NCI-H748 treated with DMSO at 0.1 percent for 48 hours (cell line): ENCODE measurements around the gene ZNF511.

Source experiments
- DNase-seq: peaks from one replicate; lab custom pipeline; 2025; lab: John Stamatoyannopoulos, UW

The ZNF511 gene

DNA sequence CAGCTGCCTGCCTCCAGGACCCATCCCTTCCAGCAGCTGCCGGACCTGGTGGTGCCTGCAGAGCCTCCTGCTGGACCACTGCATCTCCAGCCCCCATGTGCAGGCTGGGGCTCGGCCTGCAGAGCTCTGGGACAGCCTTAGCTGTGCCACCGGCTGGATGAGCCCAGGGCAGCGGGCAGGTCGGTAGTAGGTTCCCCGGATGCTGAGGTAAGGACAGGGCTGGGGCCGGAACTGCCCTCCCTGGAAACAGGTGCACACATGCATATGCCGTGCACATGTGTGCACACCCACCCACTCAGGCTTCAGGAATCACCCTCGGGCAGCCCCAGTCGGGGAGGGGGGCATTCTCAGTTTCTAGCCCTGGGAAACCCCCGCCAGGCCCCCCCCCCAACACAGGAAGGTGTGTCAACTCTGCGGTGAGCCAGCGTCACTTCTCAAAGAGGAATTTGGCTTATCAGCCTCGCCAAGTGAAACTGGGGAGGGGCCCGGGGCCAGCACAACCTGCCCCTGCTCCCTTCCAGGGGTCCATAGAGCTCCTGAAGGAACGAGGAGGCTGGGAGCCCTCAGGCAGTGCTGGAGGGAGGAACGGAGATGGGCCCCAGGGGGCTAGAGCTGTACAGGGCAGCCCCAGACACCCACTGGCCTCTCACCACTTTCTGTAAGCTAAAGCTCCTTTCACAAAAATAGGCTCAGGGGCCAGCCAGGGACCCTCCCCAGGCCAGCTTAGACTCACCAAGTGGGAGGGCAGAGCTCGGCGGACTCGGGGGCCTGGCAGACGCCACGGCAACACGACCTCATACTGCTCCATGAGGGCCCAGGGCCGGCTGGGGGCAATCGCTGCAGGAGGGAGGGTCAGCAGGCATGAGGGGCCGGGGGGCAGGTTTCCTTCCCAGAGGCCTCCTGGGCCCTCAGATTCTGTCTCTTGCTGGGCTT lies 33.7 kb upstream of the ZNF511 start:
- DNase-seq, result no peak

DNA sequence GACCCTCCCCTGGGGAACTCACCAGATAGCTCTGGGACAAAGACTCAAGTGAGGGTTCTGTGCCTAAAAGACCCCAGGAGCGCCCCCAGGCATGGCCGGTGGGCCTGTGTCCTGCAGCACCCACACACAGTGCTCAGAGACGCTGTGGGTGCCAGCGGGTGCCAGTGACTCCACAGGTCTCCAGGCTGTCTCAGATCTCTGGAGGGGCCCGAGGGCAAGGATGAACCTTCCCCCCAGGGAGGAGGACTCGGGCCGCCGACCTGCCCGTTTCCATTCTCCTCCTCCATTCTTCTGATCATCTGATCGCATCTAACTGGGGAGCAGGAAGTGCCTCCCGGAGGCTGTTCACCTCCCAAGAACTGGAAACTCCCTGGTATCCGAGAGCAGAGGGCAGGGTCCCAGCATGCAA lies 33.0 kb upstream of the ZNF511 start:
- DNase-seq, result no peak

DNA sequence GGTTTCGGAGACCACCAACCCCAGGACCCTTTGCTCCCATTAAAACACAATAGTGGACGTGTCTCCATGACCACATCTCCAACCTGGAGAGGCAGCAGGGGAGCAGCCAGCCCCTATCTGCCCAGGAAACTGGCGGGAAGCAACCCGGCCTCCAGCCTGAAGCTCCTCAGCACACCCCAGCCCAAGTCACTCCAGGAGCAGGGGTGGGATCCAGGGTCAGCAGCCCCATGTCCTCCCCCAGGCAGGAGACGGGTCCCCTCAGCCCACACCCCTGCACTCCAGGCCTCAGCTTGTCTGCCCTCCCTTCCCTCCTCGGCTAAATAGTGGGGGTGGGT lies 32.6 kb upstream of the ZNF511 start:
- DNase-seq, result no peak

DNA sequence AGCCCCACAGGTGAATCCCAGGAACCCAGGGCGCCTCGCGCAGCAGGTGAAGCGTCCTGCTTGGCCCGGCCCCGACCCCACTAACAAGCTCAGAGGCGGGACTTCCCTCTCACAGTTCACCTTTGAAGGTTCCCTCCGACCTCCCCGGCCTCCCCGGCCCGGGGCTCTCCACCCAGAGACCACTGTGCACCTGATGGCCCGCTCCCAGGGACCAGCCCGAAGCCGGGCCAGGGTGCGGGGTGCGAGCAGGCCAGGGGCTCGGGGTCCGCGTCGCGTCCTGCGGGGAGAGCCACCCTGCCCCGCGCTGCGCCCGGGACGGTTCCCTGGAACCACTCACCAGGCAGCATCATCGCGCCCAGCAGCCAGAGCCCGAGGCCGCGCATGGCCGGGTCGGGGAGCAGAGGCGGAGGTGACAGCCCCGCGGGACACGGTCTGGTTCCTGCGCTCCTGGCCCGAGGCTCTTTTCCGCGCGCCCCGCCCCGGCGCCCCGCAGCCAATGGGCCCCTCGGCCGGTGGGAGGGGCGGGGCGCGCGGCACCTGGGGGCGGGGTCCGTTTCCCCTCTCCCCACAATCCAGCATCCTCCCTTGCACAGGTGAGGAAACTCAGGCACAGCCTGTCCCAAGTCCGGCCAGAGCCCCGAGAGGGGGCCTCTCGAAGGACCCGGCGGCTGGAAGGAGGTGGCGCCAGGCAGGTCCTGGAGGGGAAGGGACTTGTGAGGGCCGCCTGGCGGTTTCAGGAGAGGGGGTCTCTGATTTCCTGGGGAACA lies 32.1 kb upstream of the ZNF511 start, which contains the start of gene ADAM8:
ADAM8 (minus strand) TSS at position 434 of the 767 bp plus-strand sequence; CDS start at position 383, 51 bp downstream.
- DNase-seq, result no peak

DNA sequence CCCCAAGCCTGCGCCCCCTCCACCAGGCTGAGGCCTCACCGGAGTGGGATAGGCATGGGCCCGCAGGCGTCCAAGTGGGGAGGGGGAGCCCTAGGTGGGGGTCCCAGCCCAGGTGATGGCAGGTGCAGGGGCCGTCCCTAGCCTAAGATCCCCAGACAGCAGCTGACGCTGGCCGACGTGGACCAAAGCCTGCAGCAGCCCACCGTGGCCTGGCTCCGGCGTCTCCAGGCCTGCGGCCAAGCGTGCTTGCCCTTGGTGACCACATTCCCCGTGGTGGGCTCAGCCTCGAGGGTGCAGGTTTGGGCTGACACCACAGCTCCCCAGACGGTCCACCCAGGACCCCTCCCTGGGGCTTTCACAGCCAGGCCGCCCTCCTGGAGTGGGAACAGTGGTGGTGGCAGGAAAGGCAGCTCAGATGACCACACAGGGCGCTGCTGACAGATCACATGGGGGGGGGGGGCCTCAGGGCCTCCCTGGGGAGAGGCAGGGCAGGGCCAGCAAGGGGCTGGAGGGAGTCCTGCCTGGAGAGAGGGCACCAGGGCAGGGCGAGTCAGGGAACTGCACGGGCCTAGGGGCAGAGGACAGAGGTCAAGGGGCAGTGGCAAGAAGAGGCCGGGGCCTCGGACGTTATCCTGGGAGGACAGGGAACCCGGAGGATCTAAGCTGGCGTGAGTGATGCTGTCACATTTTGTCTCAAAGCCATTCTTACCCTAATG lies 31.3 kb upstream of the ZNF511 start:
- DNase-seq, result no peak

DNA sequence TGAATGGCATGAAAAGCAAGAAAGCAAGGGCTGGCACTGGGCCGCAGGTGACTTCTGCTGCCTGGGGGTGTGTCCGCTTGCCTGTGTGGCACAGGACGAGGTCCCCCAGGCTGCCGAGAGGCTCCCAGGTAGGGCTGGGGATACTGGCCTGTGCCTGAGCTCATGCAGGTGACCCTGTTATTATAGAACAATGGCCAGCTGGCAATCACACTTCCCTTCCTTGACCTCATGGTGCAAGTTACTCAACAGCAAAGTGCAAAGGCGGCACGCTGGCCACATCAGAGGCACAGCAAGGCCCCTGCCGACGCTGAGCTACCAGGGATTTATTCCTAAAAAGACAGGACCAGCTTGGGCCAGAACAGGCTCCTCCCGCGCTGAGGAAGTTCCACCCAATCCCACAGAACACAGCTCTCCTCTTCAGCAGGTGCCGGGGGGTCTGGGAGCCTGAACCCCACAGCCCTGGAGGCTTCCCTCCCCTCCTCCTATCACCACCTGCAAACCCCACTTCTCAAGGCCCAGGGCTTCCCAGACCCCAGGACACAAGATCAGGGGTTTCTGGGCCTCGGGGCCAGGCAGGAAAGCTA lies 30.6 kb upstream of the ZNF511 start:
- no peak for DNase-seq

DNA sequence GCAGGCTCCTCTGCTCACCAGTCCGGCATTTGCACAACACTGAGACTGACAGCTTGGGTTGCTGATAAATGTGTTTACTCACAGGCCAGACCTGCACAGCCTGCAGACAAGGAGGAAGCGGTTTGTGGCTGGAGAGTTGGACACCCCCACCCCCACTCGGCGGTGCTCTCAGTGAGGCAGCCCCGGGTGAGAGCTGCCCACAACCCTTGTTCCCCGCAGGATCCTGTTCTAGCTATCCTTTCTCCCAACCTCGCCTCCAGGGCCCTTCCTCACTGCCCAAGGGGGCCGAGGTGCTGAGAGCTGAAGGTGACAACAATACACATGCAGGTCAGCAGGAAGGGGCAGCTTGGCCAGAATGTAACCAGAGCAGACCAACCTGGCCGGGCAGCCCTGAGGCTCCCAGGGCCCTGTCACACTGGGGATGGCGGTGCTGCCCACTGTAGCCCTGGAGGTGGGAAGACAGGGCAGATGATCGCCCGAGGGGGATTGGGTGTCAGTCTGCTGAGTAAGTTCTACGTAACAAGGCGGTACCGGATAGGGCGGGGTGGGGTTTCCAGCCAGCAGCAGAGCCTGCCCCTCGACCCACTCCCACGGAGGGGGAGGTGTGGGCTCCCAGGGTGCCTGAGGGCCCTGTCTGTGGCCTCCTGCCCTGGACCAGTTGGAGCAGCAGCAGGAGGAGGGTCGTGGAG lies 30.0 kb upstream of the ZNF511 start:
- DNase-seq, result no peak

DNA sequence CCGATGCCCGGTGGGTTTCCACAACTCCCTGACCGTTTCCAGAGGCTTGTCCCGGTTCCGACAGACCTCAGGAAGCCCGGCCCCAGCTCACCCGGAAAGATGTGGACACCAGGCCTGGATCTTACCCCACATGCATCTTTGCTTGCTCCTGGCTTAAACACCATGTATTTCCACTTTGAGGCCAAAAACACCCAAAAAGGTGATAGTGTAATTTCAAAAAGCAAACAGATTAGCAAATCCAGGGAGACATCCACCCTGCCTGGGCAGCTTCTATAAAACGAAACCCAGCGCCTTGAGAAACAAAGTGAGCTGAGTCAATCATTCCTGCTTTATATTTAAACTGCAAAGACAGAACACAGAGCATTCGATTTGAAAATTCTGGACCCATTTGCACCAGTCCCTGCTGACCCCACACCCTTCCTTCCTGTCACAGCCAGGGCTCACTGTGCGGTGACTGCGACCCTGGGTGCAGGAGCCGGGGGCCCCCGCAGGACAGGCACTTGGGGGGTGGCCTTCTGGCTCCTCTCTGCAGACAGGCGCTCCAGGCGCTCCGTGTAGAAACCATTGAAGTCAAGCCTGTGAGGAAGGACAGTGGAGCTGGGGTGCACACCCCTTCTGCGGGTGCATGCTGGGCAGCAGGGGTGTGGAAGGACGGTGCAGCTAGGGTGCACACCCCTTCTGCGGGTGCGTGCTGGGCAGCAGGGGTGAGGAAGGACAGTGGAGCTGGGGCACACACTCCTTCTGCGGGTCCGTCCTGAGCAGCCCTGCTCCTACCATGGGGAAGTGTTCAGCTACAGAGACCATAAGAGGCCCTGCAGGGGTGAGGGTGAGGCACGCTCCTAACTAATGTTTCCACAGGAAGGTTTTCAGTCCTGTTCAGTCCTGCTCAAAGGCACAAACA lies 29.1 kb upstream of the ZNF511 start:
- no peak for DNase-seq

DNA sequence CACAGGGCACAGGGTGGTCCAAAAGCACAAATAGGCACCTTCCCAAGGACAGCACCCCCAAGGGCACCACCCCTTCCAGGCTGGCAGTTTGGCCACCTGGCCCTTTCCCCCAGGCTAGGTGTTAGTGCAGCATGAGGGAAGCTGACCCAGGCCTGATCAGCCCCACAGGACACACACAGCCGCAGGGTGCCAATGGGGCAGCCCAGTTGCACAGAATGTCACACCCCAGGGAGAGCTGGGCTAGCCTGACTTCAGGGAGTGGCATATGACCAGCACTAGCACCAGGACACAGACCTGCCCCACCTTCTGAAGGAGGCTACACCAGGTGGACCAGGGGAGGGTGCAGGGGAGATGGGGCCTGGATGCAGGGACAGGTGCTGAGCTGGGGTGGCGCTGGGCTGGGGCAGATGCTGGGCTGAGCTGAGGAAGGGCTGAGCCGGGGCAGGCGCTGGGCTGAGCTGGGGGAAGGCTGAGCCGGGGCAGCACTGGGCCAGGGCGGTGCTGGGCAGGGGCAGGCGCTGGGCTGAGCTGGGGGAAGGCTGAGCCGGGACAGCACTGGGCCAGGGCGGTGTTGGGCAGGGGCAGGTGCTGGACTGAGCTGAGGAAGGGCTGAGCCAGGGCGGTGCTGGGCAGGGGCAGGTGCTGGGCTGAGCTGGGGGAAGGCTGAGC lies 28.2 kb upstream of the ZNF511 start:
- DNase-seq, result no peak

DNA sequence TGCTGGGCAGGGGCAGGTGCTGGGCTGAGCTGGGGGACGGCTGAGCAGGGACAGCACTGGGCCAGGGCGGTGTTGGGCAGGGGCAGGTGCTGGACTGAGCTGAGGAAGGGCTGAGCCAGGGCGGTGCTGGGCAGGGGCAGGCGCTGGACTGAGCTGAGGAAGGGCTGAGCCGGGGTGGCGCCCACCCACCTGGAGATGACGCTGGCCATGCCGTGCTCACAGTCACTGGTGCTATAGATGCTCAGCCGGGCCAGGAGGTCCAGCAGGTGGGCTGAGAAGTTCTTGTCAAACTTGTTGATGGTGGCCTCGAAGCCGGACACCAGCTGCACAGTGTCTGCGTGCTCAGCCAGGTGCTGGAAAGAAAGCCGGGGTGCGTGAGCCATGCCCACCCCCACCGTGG lies 27.6 kb upstream of the ZNF511 start:
- DNase-seq, result no peak

DNA sequence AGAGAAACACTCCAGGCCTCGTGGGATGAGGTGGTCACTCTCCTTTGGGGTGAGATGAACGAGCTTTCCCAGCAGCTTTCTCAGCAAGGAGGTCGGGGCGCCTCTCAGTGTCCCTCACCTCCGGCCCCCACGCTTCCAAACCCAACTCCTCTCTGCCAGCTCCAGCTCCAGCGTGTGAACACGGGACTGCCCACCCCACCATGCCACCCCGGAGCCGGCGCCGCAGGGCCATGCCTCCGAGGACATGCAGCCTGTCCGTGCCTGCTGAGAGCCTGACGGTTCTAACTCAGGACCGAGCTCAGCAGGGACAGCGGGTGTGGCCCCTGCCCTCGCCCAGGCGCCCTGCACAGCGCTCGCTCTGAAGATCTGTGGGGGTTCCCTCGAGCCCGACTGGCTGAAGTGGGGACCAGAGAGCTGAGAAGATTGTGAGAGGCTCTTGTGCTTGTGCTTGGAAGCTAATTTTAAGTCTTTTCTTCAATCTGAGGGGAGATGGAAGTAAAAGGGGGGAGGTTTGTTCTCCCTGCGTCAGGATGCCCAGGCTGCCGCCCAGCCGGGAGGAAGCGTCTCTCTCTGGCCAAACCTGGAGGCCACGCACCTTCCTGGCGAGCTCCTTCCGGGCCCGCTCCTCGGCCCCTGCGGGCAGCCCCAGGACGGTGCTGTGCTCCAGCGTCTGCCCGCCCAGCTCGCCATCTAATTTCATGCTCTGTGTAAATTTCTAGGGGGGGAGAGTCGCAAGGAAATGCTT lies 26.9 kb upstream of the ZNF511 start:
- no peak for DNase-seq

DNA sequence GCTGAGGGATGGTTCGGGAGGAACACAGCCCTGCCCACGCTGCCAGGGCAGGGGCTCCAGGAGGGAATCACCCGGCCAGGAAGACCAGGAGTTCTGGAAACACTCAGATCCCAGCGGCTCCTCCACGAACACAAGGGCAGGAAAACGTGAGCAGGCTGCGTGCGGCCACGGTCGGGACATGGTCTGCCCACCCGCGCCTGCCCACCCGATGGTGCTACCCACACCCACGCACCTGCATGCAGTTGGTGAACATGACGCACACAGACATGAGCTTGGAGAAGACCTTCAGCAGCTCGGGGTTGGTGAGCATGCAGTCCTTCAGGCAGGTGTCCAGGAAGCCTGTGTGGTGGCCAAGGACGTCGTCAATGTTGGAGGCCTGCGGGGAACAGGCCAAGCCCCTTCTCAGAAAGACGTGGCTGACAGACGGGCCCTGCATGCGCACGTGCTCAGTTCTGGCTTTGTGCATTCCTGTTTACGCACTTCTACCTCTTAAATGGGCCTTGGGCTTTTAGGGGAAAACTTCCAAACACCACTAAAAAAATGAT lies 25.8 kb upstream of the ZNF511 start:
- DNase-seq, result no peak

DNA sequence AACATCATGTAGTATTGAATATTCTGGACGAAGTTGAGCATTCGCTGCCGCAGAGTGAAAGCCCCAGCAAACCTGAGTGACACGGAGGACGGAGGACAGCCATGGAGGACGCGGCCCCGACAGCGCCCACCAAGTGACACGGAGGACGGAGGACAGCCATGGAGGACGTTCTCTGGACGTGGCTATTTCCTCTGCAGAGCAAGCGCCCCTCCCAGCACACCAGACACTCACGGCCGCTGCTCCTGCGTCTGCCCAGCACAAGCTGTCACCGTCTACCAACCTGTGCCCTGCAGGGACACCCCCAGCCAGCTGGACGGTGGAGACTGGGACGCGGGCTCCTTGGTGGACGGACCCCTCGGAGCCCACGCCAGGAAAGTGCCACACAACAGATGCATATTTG lies 24.8 kb upstream of the ZNF511 start:
- no peak for DNase-seq

DNA sequence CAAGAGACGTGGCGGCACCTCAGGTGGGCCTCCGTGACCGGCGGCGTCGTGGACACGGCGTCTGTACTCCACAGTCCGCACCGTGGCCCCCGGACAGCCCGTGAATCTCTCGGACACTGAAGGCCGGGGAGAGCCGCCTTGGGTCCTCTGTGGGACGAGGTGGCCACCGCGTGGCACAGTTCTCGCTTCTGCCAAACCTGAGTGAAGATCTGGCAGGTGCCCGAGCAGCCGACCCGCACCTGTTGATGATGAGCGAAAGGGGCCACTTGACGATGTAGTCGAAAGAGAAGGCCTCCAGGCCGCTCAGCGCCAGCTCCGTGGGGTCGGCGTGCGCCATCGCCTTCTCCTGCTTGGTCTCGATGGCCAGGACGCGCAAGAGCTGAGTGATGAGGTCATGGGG lies 23.5 kb upstream of the ZNF511 start:
- DNase-seq, result no peak

DNA sequence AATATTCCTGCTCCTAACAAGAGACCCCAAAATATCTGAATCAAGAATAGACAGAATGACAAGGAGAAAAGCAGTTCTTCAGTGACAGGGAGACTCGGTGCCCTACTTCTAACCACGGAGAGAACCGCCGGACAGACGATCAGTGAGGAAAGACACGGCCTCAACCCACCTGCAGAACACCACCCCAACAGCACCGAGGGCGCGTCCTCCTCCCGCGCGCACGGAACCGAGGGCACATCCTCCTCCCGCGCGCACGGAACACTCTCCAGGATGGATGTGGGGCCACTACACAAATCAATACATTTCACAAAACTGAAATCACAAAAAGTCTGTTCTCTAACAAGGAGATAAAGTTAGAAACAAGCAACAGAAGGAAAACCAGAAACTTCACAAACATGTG lies 22.3 kb upstream of the ZNF511 start:
- DNase-seq, result no peak

DNA sequence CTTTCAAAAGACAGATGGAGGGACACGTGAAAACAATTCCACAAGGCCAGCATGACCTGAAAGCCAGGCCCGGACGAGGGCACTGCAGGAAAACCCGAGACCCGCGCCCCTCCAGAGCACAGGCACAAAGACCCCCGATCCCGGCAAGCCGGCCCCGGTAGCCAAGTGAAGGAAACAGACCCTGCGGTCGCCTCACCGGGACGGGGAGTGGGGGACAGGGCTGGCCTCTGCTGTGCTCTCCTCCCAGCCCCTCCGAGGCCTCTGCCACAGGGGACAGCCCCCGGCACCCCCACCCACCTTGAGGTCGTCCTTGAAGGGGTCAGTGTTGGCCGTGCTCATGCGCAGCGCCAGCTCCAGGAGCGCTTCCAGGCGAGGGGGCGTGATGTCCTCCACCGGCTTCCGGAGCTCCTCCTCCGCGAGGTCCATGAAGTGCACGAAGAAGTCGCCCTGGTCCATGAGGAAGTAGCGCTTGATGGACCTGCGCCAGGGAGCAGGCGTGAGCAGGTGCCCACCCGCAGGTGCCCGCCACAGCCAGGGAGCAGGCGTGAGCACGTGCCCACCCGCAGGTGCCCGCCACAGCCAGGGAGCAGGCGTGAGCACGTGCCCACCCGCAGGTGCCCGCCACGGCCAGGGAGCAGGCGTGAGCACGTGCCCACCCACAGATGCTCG lies 20.7 kb upstream of the ZNF511 start:
- DNase-seq, result no peak

DNA sequence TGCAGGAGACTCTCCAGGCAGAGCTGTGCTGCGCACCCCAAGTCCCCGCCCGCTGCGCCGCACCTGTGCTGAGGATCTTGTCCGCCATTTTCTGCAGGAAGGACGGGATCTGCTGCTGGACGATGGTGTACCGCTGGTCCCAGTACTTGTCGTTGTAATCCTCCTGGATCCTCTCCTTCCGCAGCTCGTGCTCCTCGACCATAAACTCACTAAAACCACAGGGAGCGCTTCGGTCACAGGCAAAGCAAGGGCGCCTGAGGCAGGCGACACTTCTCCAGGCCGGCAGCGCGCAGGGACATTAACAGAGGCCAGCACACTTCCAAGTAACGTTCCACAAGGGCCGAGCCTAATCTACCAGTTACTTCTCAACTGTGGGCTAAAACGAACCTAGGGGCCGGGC lies 19.0 kb upstream of the ZNF511 start:
- no peak for DNase-seq
